ENCODE results near the gene LPO.

LPO gene

DNA sequence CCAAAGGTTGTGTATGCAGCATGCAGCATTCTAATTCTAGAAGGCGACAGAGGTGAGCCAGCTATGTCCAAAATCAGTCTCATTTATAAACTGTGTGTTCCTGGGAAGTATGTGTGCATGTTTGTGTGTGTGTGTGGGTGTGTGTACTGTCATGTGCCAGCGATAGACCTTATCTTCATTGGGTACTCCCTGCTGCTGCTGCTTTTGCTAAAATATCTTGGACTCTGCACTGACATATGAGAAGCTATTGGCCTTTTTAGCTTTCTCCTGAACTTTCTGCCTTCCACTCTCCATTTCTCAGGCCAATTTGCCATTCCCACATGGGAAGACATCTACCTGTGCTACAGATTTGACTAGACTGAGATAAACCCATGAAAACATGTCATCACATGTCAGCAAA is 2.0 kb upstream of the LPO start:
- H3K27me3 ChIP-seq (ENCODE audit: low read depth, low read length): peaks cover 75% of the 10 kb centered on the region
- H3K36me3 ChIP-seq (replicated peaks; ENCODE audit: low read depth, low read length): no peaks in the 10 kb centered on the region
- no peaks in the 10 kb centered on the region for H3K9me3 ChIP-seq (ENCODE audit: insufficient read depth, low read length)

DNA sequence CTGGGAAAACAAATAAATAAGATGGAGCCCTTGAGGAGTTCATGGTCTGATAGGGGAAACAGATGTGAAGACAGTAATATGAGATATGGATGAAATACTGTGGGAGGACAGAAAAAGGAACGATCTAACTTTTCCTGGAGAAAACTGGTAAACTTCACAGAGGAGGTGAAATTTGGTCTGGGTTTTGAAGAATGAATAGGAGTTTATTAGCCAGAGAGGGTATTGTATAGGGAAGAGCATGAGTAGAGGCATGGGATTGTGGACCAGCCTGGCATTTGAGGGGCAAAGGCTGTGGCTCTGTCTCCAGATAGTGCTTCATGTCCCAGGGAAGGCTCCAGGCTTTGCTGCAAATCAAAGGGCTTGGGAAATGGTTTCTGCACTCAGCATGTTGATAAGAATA is 1.6 kb downstream of the LPO start:
- H3K79me2 ChIP-seq (ENCODE audit: low read length): no peaks in the 10 kb centered on the region
- peaks cover 9% of the 10 kb centered on the region; the same call in 1 of the 2 replicates for H4K20me1 ChIP-seq (ENCODE audit: insufficient read depth, low read length)
- H3K9me3 ChIP-seq (ENCODE audit: insufficient read depth, low read length): no peaks in the 10 kb centered on the region
- TF ChIP-seq, protein P1, sequence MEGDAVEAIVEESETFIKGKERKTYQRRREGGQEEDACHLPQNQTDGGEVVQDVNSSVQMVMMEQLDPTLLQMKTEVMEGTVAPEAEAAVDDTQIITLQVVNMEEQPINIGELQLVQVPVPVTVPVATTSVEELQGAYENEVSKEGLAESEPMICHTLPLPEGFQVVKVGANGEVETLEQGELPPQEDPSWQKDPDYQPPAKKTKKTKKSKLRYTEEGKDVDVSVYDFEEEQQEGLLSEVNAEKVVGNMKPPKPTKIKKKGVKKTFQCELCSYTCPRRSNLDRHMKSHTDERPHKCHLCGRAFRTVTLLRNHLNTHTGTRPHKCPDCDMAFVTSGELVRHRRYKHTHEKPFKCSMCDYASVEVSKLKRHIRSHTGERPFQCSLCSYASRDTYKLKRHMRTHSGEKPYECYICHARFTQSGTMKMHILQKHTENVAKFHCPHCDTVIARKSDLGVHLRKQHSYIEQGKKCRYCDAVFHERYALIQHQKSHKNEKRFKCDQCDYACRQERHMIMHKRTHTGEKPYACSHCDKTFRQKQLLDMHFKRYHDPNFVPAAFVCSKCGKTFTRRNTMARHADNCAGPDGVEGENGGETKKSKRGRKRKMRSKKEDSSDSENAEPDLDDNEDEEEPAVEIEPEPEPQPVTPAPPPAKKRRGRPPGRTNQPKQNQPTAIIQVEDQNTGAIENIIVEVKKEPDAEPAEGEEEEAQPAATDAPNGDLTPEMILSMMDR (IDR thresholded peaks at IDR 0.05; ENCODE audit: low read depth, low read length): no peak
- no peak for TF ChIP-seq EZH2phosphoT487 (IDR thresholded peaks at IDR 0.05; ENCODE audit: low read depth)
- H3K27me3 ChIP-seq (ENCODE audit: low read depth, low read length): peaks cover 98% of the 10 kb centered on the region
- no peak overlapping the region for H3K9ac ChIP-seq (ENCODE audit: low read length)
- H3K4me2 ChIP-seq (ENCODE audit: low read length): no peak overlapping the region
- H3K4me3 ChIP-seq (ENCODE audit: low read length): no peak overlapping the region
- H2AFZ ChIP-seq (ENCODE audit: low read depth, low read length): no peak overlapping the region
- peaks cover 15% of the 10 kb centered on the region for H3K4me1 ChIP-seq (ENCODE audit: low read length)
- no peak overlapping the region for H3K27ac ChIP-seq (ENCODE audit: low read length)
- H3K36me3 ChIP-seq (replicated peaks; ENCODE audit: low read depth, low read length): no peaks in the 10 kb centered on the region

More for the DNA sequence above, 2.0 kb upstream of the LPO start:
- H3K4me3 ChIP-seq (ENCODE audit: low read length): no peak overlapping the region
- TF ChIP-seq, protein P1 (IDR thresholded peaks at IDR 0.05; ENCODE audit: low read depth, low read length): no peak
- TF ChIP-seq EZH2phosphoT487 (IDR thresholded peaks at IDR 0.05; ENCODE audit: low read depth): no peak
- H3K27ac ChIP-seq (ENCODE audit: low read length): no peak overlapping the region
- H3K4me1 ChIP-seq (ENCODE audit: low read length): peaks cover 17% of the 10 kb centered on the region
- H4K20me1 ChIP-seq (ENCODE audit: insufficient read depth, low read length): no peaks in the 10 kb centered on the region; the same call in 1 of the 2 replicates
- no peaks in the 10 kb centered on the region for H3K79me2 ChIP-seq (ENCODE audit: low read length)
- no peak overlapping the region for H2AFZ ChIP-seq (ENCODE audit: low read depth, low read length)
- no peak overlapping the region for H3K9ac ChIP-seq (ENCODE audit: low read length)
- no peak overlapping the region for H3K4me2 ChIP-seq (ENCODE audit: low read length)

DNA sequence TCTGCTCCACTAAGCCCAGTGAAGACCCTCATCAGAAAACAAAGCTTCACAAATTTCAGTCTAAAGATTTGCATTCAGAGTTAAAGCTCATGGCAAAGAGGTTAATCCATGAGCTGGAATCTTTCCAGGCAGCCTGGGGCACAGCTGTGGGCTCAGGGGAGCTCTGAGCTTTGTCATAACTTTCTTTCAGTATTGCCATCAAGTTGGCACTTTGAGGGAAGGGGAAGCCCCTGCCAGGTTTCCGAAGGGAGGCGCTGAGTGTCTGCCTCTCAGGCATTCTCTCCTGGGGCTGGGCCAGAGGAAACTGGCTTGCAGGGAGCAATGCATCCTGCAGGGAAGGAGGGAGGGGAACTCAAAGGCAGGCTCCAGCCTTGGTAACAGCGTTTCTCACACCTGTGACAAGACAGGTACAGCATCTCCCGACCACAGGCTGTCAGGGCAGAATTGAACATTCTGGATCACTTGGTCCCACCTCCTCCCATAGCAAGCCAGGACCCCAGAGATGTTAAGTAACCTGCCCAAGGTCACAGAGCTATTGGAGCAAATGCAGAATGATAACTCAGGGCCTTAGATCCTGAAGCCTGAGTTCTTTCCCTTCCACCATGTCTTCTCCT is 3.9 kb downstream of the LPO start:
- Histone ChIP-seq H3K79me2 (ENCODE audit: low read length) (no peaks in the 10 kb centered on the region), H4K20me1 (ENCODE audit: insufficient read depth, low read length) (peaks cover 9% of the 10 kb centered on the region; the same call in 1 of the 2 replicates), H3K4me2 (ENCODE audit: low read length) (peak overlapping the region; percentile 12), H3K4me3 (ENCODE audit: low read length) (no peak overlapping the region), H3K9ac (ENCODE audit: low read length) (no peak overlapping the region), H3K27me3 (ENCODE audit: low read depth, low read length) (peaks cover 95% of the 10 kb centered on the region), H3K36me3 (replicated peaks; ENCODE audit: low read depth, low read length) (no peaks in the 10 kb centered on the region), H3K27ac (ENCODE audit: low read length) (no peak overlapping the region), H3K4me1 (ENCODE audit: low read length) (peaks cover 15% of the 10 kb centered on the region), H3K9me3 (ENCODE audit: insufficient read depth, low read length) (no peaks in the 10 kb centered on the region), H2AFZ (ENCODE audit: low read depth, low read length) (no peak overlapping the region)
- TF ChIP-seq, protein P1 (IDR thresholded peaks at IDR 0.05; ENCODE audit: low read depth, low read length): no peak

DNA sequence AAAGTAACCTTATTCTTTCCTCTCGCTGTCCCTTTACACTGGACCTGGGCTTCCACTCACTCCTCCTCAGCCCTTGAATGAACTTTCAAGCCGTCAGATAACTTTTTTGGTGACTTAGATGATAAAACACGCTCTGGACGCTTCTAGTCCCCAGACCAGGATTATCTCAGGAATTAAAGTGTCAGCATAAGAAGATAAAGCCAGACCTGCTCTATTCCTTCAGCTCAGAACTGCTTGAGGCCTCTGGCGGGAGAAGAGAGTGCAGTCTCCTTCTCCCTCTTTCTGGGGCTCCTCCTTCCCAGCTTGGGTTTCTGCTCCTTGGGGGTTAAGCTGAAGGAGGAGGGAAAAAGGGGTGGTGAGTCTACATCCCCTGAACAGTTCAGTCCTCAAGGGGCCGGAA is 6.6 kb downstream of the LPO start:
- peaks cover 22% of the 10 kb centered on the region for H3K4me1 ChIP-seq (ENCODE audit: low read length)
- no peak overlapping the region for H3K4me3 ChIP-seq (ENCODE audit: low read length)
- H4K20me1 ChIP-seq (ENCODE audit: insufficient read depth, low read length): peaks cover 9% of the 10 kb centered on the region; the same call in 1 of the 2 replicates
- no peak overlapping the region for H3K9ac ChIP-seq (ENCODE audit: low read length)
- TF ChIP-seq, protein P1 (IDR thresholded peaks at IDR 0.05; ENCODE audit: low read depth, low read length): no peak
- no peak for TF ChIP-seq EZH2phosphoT487 (IDR thresholded peaks at IDR 0.05; ENCODE audit: low read depth)
- no peak overlapping the region for H2AFZ ChIP-seq (ENCODE audit: low read depth, low read length)
- peaks cover 86% of the 10 kb centered on the region for H3K27me3 ChIP-seq (ENCODE audit: low read depth, low read length)
- H3K79me2 ChIP-seq (ENCODE audit: low read length): no peaks in the 10 kb centered on the region
- H3K4me2 ChIP-seq (ENCODE audit: low read length): no peak overlapping the region
- no peak overlapping the region for H3K27ac ChIP-seq (ENCODE audit: low read length)
- H3K36me3 ChIP-seq (replicated peaks; ENCODE audit: low read depth, low read length): no peaks in the 10 kb centered on the region
- no peaks in the 10 kb centered on the region for H3K9me3 ChIP-seq (ENCODE audit: insufficient read depth, low read length)
